ENCODE data around the gene KLF12.

Gene KLF12

DNA sequence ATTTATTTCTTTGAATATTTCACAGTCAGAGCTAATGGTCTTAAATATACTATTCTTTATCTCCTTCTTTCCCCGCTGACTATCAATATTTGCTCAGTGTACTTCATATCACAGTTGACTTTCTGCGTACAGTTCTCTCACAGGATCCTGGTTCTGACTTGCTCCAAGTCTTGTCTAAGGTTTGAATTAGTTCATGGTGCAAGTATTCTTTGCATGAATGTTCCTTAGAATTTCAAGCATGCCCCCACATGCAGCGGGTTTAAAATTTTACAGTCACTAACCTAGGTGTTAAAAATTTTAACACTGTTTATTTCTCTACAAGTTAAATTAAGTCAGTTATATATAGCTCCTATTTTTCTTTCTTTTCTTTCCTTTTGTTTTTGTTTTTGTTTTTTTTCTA, 20.8 kb upstream of the KLF12 start:
- H2AFZ ChIP-seq (ENCODE audit: low read length), result no peak overlapping the region
- H3K27me3 ChIP-seq (ENCODE audit: insufficient read depth, low read length), result peaks cover 7% of the 10 kb centered on the region; the same call in 1 of the 2 replicates
- no peak overlapping the region for H3K9ac ChIP-seq (ENCODE audit: low read length)
- no peaks in the 10 kb centered on the region for H3K36me3 ChIP-seq (ENCODE audit: insufficient read depth, low read length)
- H3K9me3 ChIP-seq (ENCODE audit: low read length), result no peaks in the 10 kb centered on the region
- no peak overlapping the region for H3K4me3 ChIP-seq (ENCODE audit: low read depth, low read length, poor library complexity, severe bottlenecking)
- H3K27ac ChIP-seq (ENCODE audit: low read depth, low read length, poor library complexity, severe bottlenecking), result no peak overlapping the region
- no peak overlapping the region for H3K4me2 ChIP-seq (ENCODE audit: low read length)
- no peaks in the 10 kb centered on the region for H3K4me1 ChIP-seq (ENCODE audit: insufficient read depth, low read length, severe bottlenecking)
- H3F3A ChIP-seq (ENCODE audit: insufficient read depth, low read length), result no peaks in the 10 kb centered on the region
- H3K79me2 ChIP-seq (ENCODE audit: insufficient read depth, low read length), result no peaks in the 10 kb centered on the region
- TF ChIP-seq EZH2 (IDR thresholded peaks at IDR 0.05; ENCODE audit: borderline replicate concordance, low read length), result no peak
- TF ChIP-seq, protein P1, sequence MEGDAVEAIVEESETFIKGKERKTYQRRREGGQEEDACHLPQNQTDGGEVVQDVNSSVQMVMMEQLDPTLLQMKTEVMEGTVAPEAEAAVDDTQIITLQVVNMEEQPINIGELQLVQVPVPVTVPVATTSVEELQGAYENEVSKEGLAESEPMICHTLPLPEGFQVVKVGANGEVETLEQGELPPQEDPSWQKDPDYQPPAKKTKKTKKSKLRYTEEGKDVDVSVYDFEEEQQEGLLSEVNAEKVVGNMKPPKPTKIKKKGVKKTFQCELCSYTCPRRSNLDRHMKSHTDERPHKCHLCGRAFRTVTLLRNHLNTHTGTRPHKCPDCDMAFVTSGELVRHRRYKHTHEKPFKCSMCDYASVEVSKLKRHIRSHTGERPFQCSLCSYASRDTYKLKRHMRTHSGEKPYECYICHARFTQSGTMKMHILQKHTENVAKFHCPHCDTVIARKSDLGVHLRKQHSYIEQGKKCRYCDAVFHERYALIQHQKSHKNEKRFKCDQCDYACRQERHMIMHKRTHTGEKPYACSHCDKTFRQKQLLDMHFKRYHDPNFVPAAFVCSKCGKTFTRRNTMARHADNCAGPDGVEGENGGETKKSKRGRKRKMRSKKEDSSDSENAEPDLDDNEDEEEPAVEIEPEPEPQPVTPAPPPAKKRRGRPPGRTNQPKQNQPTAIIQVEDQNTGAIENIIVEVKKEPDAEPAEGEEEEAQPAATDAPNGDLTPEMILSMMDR (IDR thresholded peaks at IDR 0.05; ENCODE audit: low read length), result no peak
- no peaks in the 10 kb centered on the region for H3K9me2 ChIP-seq (ENCODE audit: low read depth, low read length)
- no peaks in the 10 kb centered on the region for H4K20me1 ChIP-seq (ENCODE audit: insufficient read depth, low read length)

DNA sequence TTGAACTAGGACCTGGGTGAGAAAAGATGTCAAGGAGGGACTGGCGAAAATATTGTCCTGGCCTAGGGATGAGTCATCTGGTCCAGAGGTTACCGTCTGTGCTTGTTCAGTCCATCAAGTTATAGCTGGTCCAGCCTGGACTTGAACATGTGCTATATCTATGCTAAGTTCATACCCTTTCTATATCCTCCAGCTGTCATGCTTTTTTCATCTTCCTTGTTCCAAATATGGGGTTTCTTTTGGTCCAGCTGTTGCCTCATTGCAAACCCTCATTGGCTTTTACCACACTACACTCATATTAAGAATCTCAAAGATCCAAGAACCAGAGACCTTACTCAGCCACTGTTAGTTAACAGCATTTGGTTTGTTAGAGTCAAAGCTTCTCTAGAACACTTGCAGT, 19.1 kb upstream of the KLF12 start:
- Histone ChIP-seq H3K36me3 (ENCODE audit: insufficient read depth, low read length) (no peaks in the 10 kb centered on the region), H3K4me3 (ENCODE audit: low read depth, low read length, poor library complexity, severe bottlenecking) (no peak overlapping the region), H3K27me3 (ENCODE audit: insufficient read depth, low read length) (peaks cover 5% of the 10 kb centered on the region; the same call in 1 of the 2 replicates), H2AFZ (ENCODE audit: low read length) (no peak overlapping the region), H3K9me3 (ENCODE audit: low read length) (no peaks in the 10 kb centered on the region), H3F3A (ENCODE audit: insufficient read depth, low read length) (no peaks in the 10 kb centered on the region), H4K20me1 (ENCODE audit: insufficient read depth, low read length) (no peaks in the 10 kb centered on the region), H3K79me2 (ENCODE audit: insufficient read depth, low read length) (no peaks in the 10 kb centered on the region), H3K9me2 (ENCODE audit: low read depth, low read length) (no peaks in the 10 kb centered on the region), H3K4me2 (ENCODE audit: low read length) (no peak overlapping the region), H3K9ac (ENCODE audit: low read length) (no peak overlapping the region), H3K4me1 (ENCODE audit: insufficient read depth, low read length, severe bottlenecking) (no peaks in the 10 kb centered on the region), H3K27ac (ENCODE audit: low read depth, low read length, poor library complexity, severe bottlenecking) (no peak overlapping the region)
- TF ChIP-seq, protein P1 (IDR thresholded peaks at IDR 0.05; ENCODE audit: low read length), result no peak
- TF ChIP-seq EZH2 (IDR thresholded peaks at IDR 0.05; ENCODE audit: borderline replicate concordance, low read length), result no peak

DNA sequence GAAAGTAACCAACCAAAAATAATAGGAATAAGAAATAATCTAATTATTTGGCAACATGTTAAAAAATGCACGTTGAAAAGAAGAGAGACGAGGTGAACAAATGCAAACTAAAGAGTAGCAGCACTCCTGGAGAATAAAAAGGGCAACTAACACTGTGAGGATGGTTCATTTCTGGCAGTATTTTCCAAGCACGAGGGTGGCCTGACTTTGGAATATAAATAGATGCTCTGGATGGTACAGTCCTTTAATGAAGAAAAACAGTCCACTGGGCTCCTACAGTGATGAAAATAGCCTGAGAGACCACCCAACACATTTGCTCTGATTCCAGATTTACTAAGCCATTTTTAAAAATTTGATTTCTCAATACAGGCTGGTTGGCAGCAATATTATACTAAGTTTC, 17.7 kb upstream of the KLF12 start:
- H3K27ac ChIP-seq (ENCODE audit: low read depth, low read length, poor library complexity, severe bottlenecking), result no peak overlapping the region
- H3F3A ChIP-seq (ENCODE audit: insufficient read depth, low read length), result no peaks in the 10 kb centered on the region
- H3K4me1 ChIP-seq (ENCODE audit: insufficient read depth, low read length, severe bottlenecking), result no peaks in the 10 kb centered on the region
- H3K4me3 ChIP-seq (ENCODE audit: low read depth, low read length, poor library complexity, severe bottlenecking), result no peak overlapping the region
- H4K20me1 ChIP-seq (ENCODE audit: insufficient read depth, low read length), result no peaks in the 10 kb centered on the region
- H3K79me2 ChIP-seq (ENCODE audit: insufficient read depth, low read length), result no peaks in the 10 kb centered on the region
- no peaks in the 10 kb centered on the region for H3K9me3 ChIP-seq (ENCODE audit: low read length)
- TF ChIP-seq EZH2 (IDR thresholded peaks at IDR 0.05; ENCODE audit: borderline replicate concordance, low read length), result no peak
- TF ChIP-seq, protein P1 (IDR thresholded peaks at IDR 0.05; ENCODE audit: low read length), result no peak
- H3K36me3 ChIP-seq (ENCODE audit: insufficient read depth, low read length), result no peaks in the 10 kb centered on the region
- H2AFZ ChIP-seq (ENCODE audit: low read length), result no peak overlapping the region
- no peaks in the 10 kb centered on the region for H3K9me2 ChIP-seq (ENCODE audit: low read depth, low read length)
- H3K9ac ChIP-seq (ENCODE audit: low read length), result no peak overlapping the region
- no peak overlapping the region for H3K4me2 ChIP-seq (ENCODE audit: low read length)
- H3K27me3 ChIP-seq (ENCODE audit: insufficient read depth, low read length), result no peaks in the 10 kb centered on the region; the same call in 1 of the 2 replicates
